ENCODE data around the gene ZNF598.

DNA sequence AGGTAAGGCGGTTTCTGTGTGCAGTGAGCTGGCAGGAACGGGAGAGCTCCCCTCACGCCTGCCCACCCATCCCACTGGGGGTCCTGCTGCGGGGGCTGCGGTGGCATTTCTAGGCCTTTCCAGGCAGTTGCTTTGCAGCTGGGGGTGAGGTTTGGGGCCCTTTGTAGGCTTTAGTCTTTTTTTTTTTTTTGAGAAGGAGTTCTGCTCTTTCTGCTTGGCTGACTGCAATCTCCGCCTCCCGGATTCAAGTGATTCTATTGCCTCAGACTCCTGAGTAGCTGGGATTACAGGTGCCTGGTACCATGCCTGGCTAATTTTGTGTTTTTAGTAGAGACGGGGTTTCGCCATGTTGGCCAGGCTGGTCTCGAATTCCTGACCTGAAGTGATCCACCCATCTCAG lies 49.3 kb upstream of the ZNF598 start:
- TF ChIP-seq EZH2 (IDR thresholded peaks at IDR 0.05; ENCODE audit: low read depth, unreplicated experiment) (no peak), POLR2AphosphoS5 (IDR thresholded peaks at IDR 0.05; ENCODE audit: low read depth) (no peak)
- TF ChIP-seq, protein P1, sequence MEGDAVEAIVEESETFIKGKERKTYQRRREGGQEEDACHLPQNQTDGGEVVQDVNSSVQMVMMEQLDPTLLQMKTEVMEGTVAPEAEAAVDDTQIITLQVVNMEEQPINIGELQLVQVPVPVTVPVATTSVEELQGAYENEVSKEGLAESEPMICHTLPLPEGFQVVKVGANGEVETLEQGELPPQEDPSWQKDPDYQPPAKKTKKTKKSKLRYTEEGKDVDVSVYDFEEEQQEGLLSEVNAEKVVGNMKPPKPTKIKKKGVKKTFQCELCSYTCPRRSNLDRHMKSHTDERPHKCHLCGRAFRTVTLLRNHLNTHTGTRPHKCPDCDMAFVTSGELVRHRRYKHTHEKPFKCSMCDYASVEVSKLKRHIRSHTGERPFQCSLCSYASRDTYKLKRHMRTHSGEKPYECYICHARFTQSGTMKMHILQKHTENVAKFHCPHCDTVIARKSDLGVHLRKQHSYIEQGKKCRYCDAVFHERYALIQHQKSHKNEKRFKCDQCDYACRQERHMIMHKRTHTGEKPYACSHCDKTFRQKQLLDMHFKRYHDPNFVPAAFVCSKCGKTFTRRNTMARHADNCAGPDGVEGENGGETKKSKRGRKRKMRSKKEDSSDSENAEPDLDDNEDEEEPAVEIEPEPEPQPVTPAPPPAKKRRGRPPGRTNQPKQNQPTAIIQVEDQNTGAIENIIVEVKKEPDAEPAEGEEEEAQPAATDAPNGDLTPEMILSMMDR (conservative IDR thresholded peaks at IDR 0.05; ENCODE audit: low read depth in 2 of 2), result no peak
- TF ChIP-seq, protein P2, sequence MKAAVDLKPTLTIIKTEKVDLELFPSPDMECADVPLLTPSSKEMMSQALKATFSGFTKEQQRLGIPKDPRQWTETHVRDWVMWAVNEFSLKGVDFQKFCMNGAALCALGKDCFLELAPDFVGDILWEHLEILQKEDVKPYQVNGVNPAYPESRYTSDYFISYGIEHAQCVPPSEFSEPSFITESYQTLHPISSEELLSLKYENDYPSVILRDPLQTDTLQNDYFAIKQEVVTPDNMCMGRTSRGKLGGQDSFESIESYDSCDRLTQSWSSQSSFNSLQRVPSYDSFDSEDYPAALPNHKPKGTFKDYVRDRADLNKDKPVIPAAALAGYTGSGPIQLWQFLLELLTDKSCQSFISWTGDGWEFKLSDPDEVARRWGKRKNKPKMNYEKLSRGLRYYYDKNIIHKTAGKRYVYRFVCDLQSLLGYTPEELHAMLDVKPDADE (IDR thresholded peaks at IDR 0.05), result no peak

All from GM23338 (cell line).